ENCODE results near the gene PPP1R14D.

GRCh38 chr15:40821195-40821594 is 7.3 kb downstream of the PPP1R14D start:
- TF ChIP-seq EZH2 (IDR thresholded peaks at IDR 0.05; ENCODE audit: borderline replicate concordance, insufficient read depth, low read length, poor library complexity, severe bottlenecking) (no peak), CTCF (IDR thresholded peaks at IDR 0.05; ENCODE audit: poor library complexity, severe bottlenecking) (no peak), EP300 (conservative IDR thresholded peaks at IDR 0.05; ENCODE audit: poor library complexity, severe bottlenecking) (no peak), POLR2AphosphoS5 (IDR thresholded peaks at IDR 0.05) (no peak)

Measured in neural cell (in vitro differentiated cells).